SH-SY5Y (cell line): ENCODE results near the gene NACC1.

Experiments
- GATA2 ChIP-seq: IDR thresholded peaks from 2 replicates; pipeline ENCODE4 v1.6.1; 2011; ENCODE audit warnings: mild to moderate bottlenecking, low read depth, low read length
- GATA3 ChIP-seq: IDR thresholded peaks from 2 replicates; pipeline ENCODE4 v1.6.1; 2011; ENCODE audit warnings: low read depth, mild to moderate bottlenecking, low read length, moderate library complexity

NACC1 gene

DNA sequence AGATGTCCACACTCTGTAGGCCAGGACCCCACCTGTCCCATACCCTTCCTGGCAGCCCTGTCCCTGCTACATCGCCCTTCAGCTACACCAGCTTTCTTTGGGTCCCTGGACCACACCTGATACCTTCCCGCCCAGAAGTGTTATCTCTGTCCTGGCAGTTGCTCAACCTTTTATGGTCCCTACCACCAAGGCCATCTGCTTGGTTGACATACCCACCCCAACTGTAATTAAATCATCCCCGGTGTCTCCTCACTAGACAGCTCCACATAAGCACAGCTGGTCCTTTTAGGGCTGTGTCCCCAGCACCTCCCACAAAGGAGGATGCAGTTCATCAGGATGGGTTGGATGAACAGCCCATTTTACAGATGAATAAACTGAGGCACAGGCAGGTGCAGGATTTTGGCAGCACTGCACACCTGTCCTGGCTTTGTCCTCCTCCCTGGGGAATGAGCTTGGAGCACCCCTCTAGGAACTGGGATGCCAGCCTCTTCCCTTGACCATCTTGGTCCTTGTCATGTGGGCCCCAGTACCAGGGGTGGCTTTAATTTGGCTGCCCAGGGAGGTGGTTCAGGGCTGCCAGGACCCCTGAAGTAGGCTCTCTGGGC is 12.9 kb downstream of the NACC1 start:
- TF ChIP-seq GATA2 (no peak), GATA3 (no peak)

DNA sequence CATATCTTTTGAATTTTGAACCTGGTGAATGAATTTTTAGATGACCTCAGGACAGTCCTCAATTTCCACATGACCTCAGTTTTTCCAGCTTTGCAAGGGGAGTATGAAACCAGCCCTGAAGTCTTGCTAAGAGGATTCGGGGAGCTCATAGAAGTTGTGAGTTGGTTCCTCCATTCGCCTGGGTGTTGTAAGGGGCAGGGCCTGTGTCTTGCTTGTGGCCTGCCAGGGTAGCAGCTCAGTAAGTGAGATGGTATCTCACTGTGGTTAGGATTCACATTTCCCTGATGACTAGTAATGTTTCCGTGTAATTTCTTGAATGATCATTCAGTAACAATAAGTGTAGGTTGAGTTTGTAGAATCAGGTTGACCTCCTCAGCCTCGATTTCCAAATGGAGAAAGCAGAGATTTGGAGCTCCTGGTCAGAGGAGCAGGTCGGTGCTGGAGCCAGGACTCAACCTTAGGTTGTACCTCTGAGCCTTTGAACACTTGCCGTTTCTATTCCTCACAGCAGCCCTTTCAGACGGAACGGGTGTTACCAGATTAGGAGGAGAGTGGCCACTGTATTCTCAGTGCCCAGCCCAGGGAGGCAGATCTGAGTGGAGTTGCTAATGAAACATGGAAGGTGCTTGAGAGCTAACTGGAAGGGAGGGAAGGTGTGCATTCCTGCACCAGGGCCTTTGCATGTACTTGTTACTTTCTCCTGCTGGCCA is 14.6 kb downstream of the NACC1 start:
- TF ChIP-seq GATA3 (no peak), GATA2 (no peak)

DNA sequence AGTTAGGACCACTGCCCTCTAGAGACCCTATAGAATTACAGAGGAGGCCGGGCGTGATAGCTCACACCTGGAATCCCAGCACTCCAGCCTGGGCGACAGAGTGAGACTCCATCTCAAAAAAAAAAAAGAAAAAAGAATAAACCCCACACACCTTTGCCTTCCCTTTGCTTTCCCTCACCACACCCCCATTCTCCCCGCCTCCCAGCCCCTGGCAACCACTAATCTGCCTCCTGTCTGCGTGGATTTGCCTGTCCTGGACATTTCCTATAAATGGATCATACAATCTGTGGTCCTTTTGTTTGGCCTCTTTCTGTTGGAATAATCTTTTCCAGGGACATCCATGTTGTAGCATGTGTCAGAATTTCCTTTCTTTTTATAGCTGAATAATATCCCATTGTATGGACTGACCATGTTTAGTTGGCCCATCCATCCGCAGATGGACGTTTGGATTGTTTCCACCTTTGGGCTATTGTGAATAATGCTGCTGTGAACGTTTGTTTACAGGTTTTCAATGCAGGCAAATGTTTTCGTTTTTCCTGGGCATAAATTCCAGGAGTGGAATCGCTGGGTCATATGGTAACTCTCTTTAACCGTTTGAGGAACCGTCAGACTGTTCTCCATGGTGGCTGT is 15.3 kb downstream of the NACC1 start:
- TF ChIP-seq GATA3 (no peak), GATA2 (no peak)

DNA sequence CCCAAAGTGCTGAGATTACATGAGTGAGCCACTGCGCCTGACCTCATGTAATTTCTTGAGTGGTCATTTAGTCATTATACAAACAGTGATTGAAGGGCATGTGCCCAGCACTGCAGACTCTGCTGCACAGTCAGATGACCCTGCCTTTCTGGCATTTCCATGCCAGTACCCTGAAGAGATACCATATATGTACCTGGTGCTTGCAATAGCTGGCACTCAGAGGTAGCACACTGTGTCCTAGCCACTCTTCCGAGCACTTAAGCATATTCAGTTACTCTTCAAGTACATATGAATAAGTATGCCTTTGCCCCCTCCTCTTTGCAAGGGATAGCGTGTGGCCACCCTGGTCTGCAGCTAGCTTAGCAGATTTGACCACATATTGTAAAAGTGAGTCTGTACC is 16.6 kb downstream of the NACC1 start:
- no peak for TF ChIP-seq GATA2
- no peak for TF ChIP-seq GATA3

DNA sequence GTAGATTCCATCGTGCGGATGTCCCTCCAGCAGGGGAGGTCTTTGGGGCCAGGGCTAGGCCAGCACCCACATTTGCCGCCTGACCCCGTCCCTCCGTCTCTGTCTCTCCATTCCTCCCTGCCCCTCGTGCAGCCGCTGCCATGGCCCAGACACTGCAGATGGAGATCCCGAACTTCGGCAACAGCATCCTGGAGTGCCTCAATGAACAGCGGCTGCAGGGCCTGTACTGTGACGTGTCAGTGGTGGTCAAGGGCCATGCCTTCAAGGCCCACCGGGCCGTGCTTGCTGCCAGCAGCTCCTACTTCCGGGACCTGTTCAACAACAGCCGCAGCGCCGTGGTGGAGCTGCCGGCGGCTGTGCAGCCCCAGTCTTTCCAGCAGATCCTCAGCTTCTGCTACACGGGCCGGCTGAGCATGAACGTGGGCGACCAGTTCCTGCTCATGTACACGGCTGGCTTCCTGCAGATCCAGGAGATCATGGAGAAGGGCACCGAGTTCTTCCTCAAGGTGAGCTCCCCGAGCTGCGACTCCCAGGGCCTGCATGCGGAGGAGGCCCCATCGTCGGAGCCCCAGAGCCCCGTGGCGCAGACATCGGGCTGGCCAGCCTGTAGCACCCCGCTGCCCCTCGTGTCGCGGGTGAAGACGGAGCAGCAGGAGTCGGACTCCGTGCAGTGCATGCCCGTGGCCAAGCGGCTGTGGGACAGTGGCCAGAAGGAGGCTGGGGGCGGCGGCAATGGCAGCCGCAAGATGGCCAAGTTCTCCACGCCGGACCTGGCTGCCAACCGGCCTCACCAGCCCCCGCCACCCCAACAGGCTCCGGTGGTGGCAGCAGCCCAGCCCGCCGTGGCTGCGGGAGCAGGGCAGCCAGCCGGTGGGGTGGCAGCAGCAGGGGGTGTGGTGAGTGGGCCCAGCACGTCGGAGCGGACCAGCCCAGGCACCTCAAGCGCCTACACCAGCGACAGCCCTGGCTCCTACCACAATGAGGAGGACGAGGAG is 17.3 kb downstream of the NACC1 start:
- TF ChIP-seq GATA3 (no peak), GATA2 (no peak)

DNA sequence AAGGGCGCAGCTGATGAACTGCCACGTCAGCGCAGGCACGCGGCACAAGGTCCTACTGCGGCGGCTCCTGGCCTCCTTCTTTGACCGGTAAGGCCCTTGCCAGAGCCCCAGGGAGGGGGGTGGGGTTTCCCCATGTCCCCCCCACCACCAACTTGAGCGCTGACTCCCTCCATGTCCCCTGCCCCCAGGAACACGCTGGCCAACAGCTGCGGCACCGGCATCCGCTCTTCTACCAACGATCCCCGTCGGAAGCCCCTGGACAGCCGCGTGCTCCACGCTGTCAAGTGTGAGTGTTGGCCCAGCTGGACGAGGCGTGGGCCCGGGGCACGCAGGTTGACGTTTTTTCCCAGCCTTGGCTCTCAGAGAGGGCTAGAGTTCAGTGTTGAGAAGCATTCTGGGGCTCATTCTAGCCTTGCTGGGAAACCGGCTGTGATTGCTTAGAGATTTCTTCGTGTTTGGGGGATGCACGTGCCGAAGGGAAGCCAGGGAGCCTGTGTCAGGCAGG is 19.3 kb downstream of the NACC1 start:
- TF ChIP-seq GATA3 (no peak), GATA2 (no peak)

DNA sequence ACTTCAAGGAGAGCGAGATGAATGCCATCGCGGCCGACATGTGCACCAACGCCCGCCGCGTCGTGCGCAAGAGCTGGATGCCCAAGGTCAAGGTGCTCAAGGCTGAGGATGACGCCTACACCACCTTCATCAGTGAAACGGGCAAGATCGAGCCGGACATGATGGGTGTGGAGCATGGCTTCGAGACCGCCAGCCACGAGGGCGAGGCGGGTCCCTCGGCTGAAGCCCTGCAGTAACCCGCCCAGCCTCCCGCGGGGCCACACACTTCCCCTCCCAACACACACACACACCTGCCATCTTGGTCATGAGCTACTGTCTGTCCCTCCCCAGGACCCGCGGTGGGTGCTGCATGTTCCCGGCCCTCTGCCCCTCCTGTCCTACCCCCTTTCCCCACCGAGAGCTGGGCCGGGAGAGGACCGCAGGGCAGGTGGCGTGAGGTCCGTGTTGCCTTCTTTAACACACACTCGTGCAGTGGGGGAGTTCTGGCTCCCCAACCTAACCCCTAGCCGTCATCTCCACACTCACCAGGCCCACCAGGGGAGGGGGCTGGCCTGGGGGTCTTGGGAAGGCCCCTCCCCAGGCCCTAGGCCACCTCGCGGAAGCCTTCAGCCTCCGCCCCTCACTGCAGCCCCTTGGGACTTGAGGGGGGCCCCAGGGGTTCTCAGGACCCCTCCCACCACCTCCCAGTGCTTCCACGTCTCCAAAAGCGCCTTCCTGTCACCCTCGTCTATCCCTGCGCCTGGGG is 20.3 kb downstream of the NACC1 start:
- no peak for TF ChIP-seq GATA3
- TF ChIP-seq GATA2 = no peak

DNA sequence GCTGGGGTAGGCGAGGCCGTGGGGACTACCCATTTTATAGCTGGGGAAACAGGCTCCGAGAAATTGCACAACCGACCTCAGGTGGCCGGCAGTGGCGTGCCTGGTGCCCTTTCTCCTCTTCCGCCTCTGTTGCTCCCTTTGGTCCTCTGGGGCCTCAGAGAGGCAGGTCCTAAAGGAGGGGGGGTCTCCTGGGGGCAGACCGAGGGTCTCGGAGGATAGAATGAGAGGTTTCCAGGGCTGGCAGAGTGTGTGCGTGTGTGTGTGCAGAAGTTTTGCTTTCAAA is 20.8 kb downstream of the NACC1 start:
- TF ChIP-seq GATA2 (no peak), GATA3 (no peak)

DNA sequence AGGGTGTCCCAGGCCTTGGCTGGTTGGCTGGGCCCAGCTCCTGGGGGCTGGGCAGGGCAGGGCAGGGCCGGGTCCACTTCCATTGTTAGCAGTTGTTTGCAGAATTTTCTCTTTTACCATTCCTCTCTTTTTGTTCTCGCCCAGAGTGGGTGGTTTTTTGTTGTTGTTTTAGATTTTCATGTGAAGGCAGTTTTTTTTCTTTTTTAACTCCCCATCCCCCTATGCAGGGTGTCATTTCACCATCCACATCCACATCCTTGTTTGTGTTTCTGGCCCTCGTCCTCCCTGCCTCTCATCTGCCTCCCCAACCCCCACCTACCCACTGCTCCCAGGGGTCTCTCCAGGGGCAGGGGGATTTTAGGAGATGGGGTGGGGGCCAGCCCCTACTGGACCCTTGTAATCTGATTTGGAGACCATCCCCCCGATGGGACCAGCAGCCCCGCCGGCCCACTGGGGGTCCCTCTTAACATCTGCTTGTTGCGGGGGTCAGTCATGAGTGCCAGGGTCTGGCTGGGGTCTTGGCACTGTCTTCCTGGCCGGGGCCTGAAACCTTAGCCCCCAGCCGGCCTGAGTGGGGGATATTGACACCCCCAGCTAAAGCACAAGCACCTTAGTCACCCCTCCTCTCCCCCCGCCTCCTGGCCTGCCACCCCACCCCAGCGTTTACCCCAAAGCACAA is 21.7 kb downstream of the NACC1 start:
- TF ChIP-seq GATA2 = no peak
- no peak for TF ChIP-seq GATA3

DNA sequence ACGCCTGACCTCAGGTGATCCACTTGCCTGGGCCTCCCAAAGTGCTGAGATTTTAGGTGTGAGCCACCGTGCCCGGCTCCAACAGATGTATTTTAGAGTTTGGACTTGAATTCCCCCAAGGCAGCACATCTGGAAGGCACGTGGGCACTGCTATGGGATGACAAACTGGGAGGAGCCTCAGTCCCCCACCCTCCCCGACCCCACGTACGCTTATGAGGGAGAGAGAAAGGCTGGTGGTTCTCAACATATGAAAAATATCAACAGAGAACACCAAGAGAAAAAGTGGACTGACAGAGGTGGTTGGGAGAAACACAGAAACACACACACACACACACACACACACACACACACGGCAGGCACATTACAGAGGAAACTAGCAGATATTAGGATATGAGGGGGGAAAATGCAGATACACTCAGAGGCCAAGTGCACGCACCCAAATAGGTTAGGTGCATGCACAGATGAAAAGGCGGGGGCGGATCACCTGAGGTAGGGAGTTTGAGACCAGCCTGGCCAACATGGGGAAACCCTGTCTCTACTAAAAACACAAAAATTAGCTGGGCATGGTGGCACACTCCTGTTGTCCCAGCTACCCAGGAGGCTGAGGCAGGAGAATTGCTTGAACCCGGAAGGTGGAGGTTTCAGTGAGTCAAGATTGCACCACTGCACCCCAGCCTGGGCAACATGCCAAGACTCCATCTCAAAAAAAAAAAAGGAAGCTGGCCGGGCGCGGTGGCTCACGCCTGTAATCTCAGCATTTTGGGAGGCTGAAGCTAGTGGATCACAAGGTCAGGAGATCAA is 28.9 kb downstream of the NACC1 start:
- TF ChIP-seq GATA3 = no peak
- TF ChIP-seq GATA2 = no peak

DNA sequence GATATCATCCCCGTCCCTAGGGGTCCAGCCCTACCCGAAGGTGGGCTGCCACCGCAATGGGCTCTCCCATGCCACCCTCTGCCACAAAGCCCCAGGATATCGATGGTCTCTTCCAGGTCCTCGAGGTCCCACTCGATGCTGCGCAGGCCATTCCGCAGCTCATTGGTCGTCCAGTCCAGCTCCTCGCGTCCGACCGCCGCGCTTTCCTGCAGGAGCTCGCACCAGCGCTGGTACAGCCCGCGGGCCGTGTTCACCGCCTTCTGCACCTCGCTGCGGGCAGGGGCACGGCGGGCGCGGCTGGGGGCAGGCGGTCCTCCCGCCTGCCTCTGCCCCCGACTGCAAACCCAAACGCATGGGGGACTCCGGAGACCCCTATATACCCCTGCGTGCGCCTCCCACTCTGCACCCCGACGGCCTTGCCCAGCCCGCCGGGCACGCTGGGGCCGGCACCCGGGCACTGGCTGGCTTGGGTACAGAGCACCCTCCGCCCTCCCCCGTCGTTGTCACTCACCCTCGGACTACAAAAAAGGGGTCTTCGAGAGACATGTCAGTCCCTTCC is 31.6 kb downstream of the NACC1 start:
- TF ChIP-seq GATA2 (no peak), GATA3 (no peak)
